ENCODE data around the gene RASSF10. TPM values are rescaled to one million over a fixed set of nuclear protein-coding genes. Genes with fewer than 3 reads are reported as not detected.

Gene RASSF10
- polyA plus RNA-seq, 1 donor from 2014 or later = not detected

GRCh38 chr11:12999597-12999996, 9.5 kb upstream of the RASSF10 start:
- TF ChIP-seq EZH2 (IDR thresholded peaks at IDR 0.05; ENCODE audit: borderline replicate concordance, insufficient read depth, low read length, poor library complexity, severe bottlenecking) (no peak), RAD21 (conservative IDR thresholded peaks at IDR 0.05) (no peak), SMC3 (conservative IDR thresholded peaks at IDR 0.05; ENCODE audit: poor library complexity) (no peak), TAF1 (IDR thresholded peaks at IDR 0.05; ENCODE audit: low read depth) (no peak), CTCF (IDR thresholded peaks at IDR 0.05; ENCODE audit: poor library complexity, severe bottlenecking) (no peak)

DNA sequence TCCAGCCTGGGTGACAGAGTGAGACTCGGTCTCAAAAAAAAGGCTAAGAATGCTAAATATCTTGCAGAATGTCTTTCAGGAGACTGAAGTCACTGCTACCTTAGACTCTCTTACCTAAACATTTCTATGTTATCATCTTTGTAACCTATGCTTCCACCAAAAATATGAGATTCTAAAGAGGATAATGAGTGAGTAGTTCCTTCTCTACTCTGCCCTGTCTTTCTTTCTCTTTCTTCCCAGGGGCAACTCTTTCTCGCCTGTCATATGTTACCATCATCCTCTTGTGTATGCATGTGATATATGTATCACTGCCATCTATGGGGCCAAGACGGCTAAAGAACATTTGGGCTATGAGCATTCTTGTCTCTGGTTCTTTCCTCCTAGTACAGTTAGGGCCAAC, 9.0 kb upstream of the RASSF10 start:
- Histone ChIP-seq H3K36me3 (ENCODE audit: insufficient read depth, low read length) (no peaks in the 10 kb centered on the region), H3K9ac (ENCODE audit: low read length) (no peak overlapping the region), H3K4me2 (ENCODE audit: low read length) (no peak overlapping the region), H4K20me1 (ENCODE audit: insufficient read depth) (no peaks in the 10 kb centered on the region), H3K9me3 (ENCODE audit: low read length) (no peaks in the 10 kb centered on the region), H3K4me3 (ENCODE audit: low read length) (no peak overlapping the region), H3K9me2 (ENCODE audit: insufficient read depth, low read length) (no peaks in the 10 kb centered on the region), H3K27ac (ENCODE audit: low read length) (no peak overlapping the region), H2AFZ (ENCODE audit: low read depth, low read length) (no peak overlapping the region), H3K27me3 (ENCODE audit: insufficient read depth, low read depth, low read length) (no peaks in the 10 kb centered on the region), H3K79me2 (replicated peaks; ENCODE audit: insufficient read depth, low read length) (no peaks in the 10 kb centered on the region), H3F3A (ENCODE audit: insufficient read depth, low read length, poor library complexity, severe bottlenecking) (no peaks in the 10 kb centered on the region)
- TF ChIP-seq POLR2AphosphoS5 (IDR thresholded peaks at IDR 0.05) (no peak), EZH2 (IDR thresholded peaks at IDR 0.05; ENCODE audit: borderline replicate concordance, insufficient read depth, low read length, poor library complexity, severe bottlenecking) (no peak), MXI1 (conservative IDR thresholded peaks at IDR 0.05; ENCODE audit: poor library complexity, severe bottlenecking) (no peak), SMC3 (conservative IDR thresholded peaks at IDR 0.05; ENCODE audit: poor library complexity) (no peak), REST (IDR thresholded peaks at IDR 0.05; ENCODE audit: borderline replicate concordance) (no peak), RAD21 (conservative IDR thresholded peaks at IDR 0.05) (no peak), CTCF (IDR thresholded peaks at IDR 0.05; ENCODE audit: poor library complexity, severe bottlenecking) (no peak), TAF1 (IDR thresholded peaks at IDR 0.05; ENCODE audit: low read depth) (no peak), EP300 (conservative IDR thresholded peaks at IDR 0.05; ENCODE audit: poor library complexity, severe bottlenecking) (no peak)

More at GRCh38 chr11:12999597-12999996, 9.5 kb upstream of the RASSF10 start:
- Histone ChIP-seq H3K36me3 (ENCODE audit: insufficient read depth, low read length) (no peaks in the 10 kb centered on the region), H3K79me2 (replicated peaks; ENCODE audit: insufficient read depth, low read length) (no peaks in the 10 kb centered on the region), H3K4me3 (ENCODE audit: low read length) (no peak overlapping the region), H3K9me2 (ENCODE audit: insufficient read depth, low read length) (no peaks in the 10 kb centered on the region), H2AFZ (ENCODE audit: low read depth, low read length) (no peak overlapping the region), H4K20me1 (ENCODE audit: insufficient read depth) (no peaks in the 10 kb centered on the region), H3K27ac (ENCODE audit: low read length) (no peak overlapping the region), H3K27me3 (ENCODE audit: insufficient read depth, low read depth, low read length) (no peaks in the 10 kb centered on the region), H3F3A (ENCODE audit: insufficient read depth, low read length, poor library complexity, severe bottlenecking) (no peaks in the 10 kb centered on the region), H3K9me3 (ENCODE audit: low read length) (no peaks in the 10 kb centered on the region), H3K4me2 (ENCODE audit: low read length) (no peak overlapping the region), H3K9ac (ENCODE audit: low read length) (no peak overlapping the region)

Data from neural cell (in vitro differentiated cells).